ENCODE results near the gene ANXA1. TPM values are rescaled to one million over a fixed set of nuclear protein-coding genes. Genes with fewer than 3 reads are reported as not detected.
A peak's percentile ranks its signal among the peaks of the same experiment; 100 is the strongest.

ANXA1 gene
- total and polyA plus RNA-seq, 2 experiments from 2014 or later = 1,002 to 1,010 TPM

DNA sequence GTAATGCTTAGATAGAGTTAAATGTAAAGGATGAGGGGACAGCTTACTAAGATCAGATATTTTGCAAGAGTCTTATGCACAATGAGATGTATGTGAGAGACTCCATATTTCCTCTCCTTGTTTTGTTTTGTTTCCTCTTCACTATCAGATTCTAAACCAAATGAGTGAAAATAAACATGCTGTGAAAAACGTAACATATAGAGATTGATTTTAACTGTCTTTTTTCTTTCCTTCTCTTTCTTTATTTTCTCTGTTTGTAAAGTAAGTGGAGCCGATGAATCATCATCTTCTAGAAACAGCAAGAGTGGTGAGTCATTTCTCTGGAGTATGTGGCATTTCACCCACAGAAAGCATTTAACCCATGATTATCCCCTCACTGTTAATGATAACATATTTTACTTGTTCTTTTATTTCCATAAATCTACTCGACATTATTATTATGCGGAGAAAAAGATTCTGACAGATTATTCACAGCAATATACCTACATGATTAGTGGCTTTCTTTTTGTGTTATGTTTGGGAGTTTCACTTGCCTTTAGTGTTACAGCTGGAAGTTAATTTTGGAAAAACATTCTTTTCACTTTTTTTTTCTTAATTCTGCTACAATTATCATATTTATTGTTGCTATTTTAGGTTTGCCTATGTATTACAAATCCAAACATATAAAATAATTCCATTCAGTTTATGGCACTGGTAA lies 2.1 kb upstream of the ANXA1 start:
- peaks cover 47% of the 10 kb centered on the region for H3K79me2 ChIP-seq (ENCODE audit: insufficient read depth)
- peaks cover 70% of the 10 kb centered on the region for H3F3A ChIP-seq (ENCODE audit: insufficient read depth)
- H3K4me2 ChIP-seq (ENCODE audit: unreplicated experiment) = peak overlapping the region; percentile 89
- H3K27ac ChIP-seq = peak overlapping the region; percentile 99
- H4K20me1 ChIP-seq (ENCODE audit: insufficient read depth) = peaks cover 5% of the 10 kb centered on the region; the same call in 1 of the 2 replicates
- H3K36me3 ChIP-seq (ENCODE audit: low read depth) = peaks cover 3% of the 10 kb centered on the region; the same call in 1 of the 2 replicates
- TF ChIP-seq EZH2phosphoT487 (IDR thresholded peaks at IDR 0.05; ENCODE audit: insufficient read depth, low read depth) = no peak
- no peak for TF ChIP-seq EZH2 (IDR thresholded peaks at IDR 0.05; ENCODE audit: insufficient read depth, poor library complexity, severe bottlenecking)
- H3K27me3 ChIP-seq (replicated peaks; ENCODE audit: insufficient read depth) = no peaks in the 10 kb centered on the region
- H3K4me1 ChIP-seq (ENCODE audit: insufficient read depth) = peaks cover 41% of the 10 kb centered on the region
- no peaks in the 10 kb centered on the region for H3K9me2 ChIP-seq (ENCODE audit: insufficient read depth)
- in situ Hi-C loops (cut with MboI) = no loop called here
- peak; percentile 98 for DNase-seq
- peak overlapping the region; percentile 23; the same call in 1 of the 2 replicates for H2AFZ ChIP-seq
- peak overlapping the region; percentile 100 for H3K4me3 ChIP-seq
- no peaks in the 10 kb centered on the region for H3K9me3 ChIP-seq (ENCODE audit: low read depth)
- peak overlapping the region; percentile 99 for H3K9ac ChIP-seq
- WGBS, 2 experiments (ENCODE audit: low coverage in 1 of 2, low lambda C conversion rate in 2 of 2, missing lambda C conversion rate in 2 of 2) = 0 to 1% methylated on average over 4 of the region's 4 CpGs

DNA sequence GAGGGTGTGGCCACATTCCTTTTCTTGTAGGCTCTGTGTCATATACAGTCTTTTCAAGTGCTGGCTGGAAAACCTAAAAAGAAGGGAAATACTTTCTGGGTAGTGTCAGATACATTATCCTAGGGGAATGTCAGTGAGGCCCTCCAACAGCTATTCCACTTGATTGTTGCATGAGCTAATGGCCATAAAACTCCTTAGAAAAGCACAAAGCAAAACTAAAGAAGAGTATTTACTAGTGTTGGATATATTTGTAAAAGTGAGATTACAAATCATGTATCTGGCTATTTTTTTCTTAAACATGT lies 829 bp downstream of the ANXA1 start:
- H3K9me2 ChIP-seq (ENCODE audit: insufficient read depth) = no peaks in the 10 kb centered on the region
- TF ChIP-seq EZH2 (IDR thresholded peaks at IDR 0.05; ENCODE audit: insufficient read depth, poor library complexity, severe bottlenecking) (no peak), EZH2phosphoT487 (IDR thresholded peaks at IDR 0.05; ENCODE audit: insufficient read depth, low read depth) (no peak)
- peak; percentile 87 for DNase-seq
- in situ Hi-C loops (cut with MboI) = no loop called here
- peak overlapping the region; percentile 89 for H3K4me2 ChIP-seq (ENCODE audit: unreplicated experiment)
- H3K4me3 ChIP-seq = peak overlapping the region; percentile 100
- peaks cover 26% of the 10 kb centered on the region for H4K20me1 ChIP-seq (ENCODE audit: insufficient read depth)
- no peaks in the 10 kb centered on the region for H3K27me3 ChIP-seq (replicated peaks; ENCODE audit: insufficient read depth)
- peaks cover 67% of the 10 kb centered on the region for H3K4me1 ChIP-seq (ENCODE audit: insufficient read depth)
- no peak overlapping the region for H2AFZ ChIP-seq
- peaks cover 77% of the 10 kb centered on the region for H3K79me2 ChIP-seq (ENCODE audit: insufficient read depth)
- H3K27ac ChIP-seq = peak overlapping the region; percentile 99
- peak overlapping the region; percentile 99 for H3K9ac ChIP-seq
- H3K36me3 ChIP-seq (ENCODE audit: low read depth) = peaks cover 20% of the 10 kb centered on the region
- H3K9me3 ChIP-seq (ENCODE audit: low read depth) = no peaks in the 10 kb centered on the region
- H3F3A ChIP-seq (ENCODE audit: insufficient read depth) = peaks cover 77% of the 10 kb centered on the region

DNA sequence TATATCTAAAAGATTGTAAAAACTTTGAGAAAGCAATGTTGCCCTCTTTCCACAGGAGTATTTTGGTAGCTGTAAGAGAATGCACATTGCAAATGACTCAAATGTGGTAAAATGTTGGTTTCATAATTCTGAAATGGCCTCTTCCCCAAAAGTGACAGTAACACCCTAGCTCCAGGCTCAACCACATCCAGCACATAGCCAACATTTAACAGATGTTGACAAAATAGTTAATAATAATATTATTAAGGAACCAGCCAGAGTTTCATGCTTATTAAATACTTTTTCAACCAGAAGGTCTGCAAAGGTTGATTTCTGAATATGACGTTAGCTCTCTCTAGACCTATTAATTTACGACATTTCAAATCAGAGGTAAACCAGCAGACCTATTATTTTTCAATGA lies 1.3 kb downstream of the ANXA1 start:
- Histone ChIP-seq H3K9me3 (ENCODE audit: low read depth) (no peaks in the 10 kb centered on the region), H3K4me2 (ENCODE audit: unreplicated experiment) (peak overlapping the region; percentile 89), H3K27ac (peak overlapping the region; percentile 99), H3K4me1 (ENCODE audit: insufficient read depth) (peaks cover 70% of the 10 kb centered on the region), H3K9me2 (ENCODE audit: insufficient read depth) (no peaks in the 10 kb centered on the region), H4K20me1 (ENCODE audit: insufficient read depth) (peaks cover 30% of the 10 kb centered on the region), H3K79me2 (ENCODE audit: insufficient read depth) (peaks cover 81% of the 10 kb centered on the region), H3K36me3 (ENCODE audit: low read depth) (peaks cover 25% of the 10 kb centered on the region), H3K9ac (peak overlapping the region; percentile 99), H3K27me3 (replicated peaks; ENCODE audit: insufficient read depth) (no peaks in the 10 kb centered on the region), H2AFZ (no peak overlapping the region), H3F3A (ENCODE audit: insufficient read depth) (peaks cover 78% of the 10 kb centered on the region), H3K4me3 (peak overlapping the region; percentile 100)
- 0% methylated on average over 2 of the region's 2 CpGs for WGBS, 2 experiments (ENCODE audit: low coverage in 1 of 2, low lambda C conversion rate in 2 of 2, missing lambda C conversion rate in 2 of 2)
- TF ChIP-seq EZH2 (IDR thresholded peaks at IDR 0.05; ENCODE audit: insufficient read depth, poor library complexity, severe bottlenecking) (no peak), EZH2phosphoT487 (IDR thresholded peaks at IDR 0.05; ENCODE audit: insufficient read depth, low read depth) (no peak)
- in situ Hi-C loops (cut with MboI) = no loop called here
- peak; percentile 72 for DNase-seq

DNA sequence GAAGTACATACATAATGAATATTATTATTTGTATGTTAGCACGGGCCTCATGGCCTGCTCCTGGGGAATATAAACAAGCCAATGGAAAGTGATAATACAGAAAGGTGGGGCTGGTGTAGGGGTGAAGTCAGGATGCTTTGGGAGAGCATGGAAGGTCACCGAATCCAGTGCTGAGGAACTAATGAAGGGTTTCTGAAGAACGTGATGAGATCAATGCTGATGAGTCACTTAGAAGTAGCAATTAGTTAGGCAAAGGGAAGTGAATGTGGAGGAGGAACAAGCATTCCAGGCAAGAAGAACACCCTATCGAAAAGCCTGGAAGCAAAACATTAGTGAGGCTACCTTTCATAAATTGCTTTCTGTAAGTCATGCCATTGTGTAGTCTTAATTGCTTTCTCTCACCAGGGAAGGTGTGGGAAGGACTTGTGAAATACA lies 2.1 kb downstream of the ANXA1 start:
- peak overlapping the region; percentile 99 for H3K27ac ChIP-seq
- H3K9me3 ChIP-seq (ENCODE audit: low read depth) = no peaks in the 10 kb centered on the region
- H3K27me3 ChIP-seq (replicated peaks; ENCODE audit: insufficient read depth) = no peaks in the 10 kb centered on the region
- peak; percentile 79 for DNase-seq
- peaks cover 68% of the 10 kb centered on the region for H3K4me1 ChIP-seq (ENCODE audit: insufficient read depth)
- H3K4me3 ChIP-seq = peak overlapping the region; percentile 100
- H3K79me2 ChIP-seq (ENCODE audit: insufficient read depth) = peaks cover 90% of the 10 kb centered on the region
- H3K36me3 ChIP-seq (ENCODE audit: low read depth) = peaks cover 33% of the 10 kb centered on the region
- no peaks in the 10 kb centered on the region for H3K9me2 ChIP-seq (ENCODE audit: insufficient read depth)
- H3K4me2 ChIP-seq (ENCODE audit: unreplicated experiment) = peak overlapping the region; percentile 89
- peak overlapping the region; percentile 99 for H3K9ac ChIP-seq
- no peak overlapping the region for H2AFZ ChIP-seq
- WGBS, 2 experiments (ENCODE audit: low coverage in 1 of 2, low lambda C conversion rate in 2 of 2, missing lambda C conversion rate in 2 of 2) = 0 to 4% methylated on average over 4 of the region's 4 CpGs
- in situ Hi-C loops (cut with MboI) = no loop called here
- no peak for TF ChIP-seq EZH2 (IDR thresholded peaks at IDR 0.05; ENCODE audit: insufficient read depth, poor library complexity, severe bottlenecking)
- TF ChIP-seq EZH2phosphoT487 (IDR thresholded peaks at IDR 0.05; ENCODE audit: insufficient read depth, low read depth) = no peak
- H4K20me1 ChIP-seq (ENCODE audit: insufficient read depth) = peaks cover 39% of the 10 kb centered on the region
- peaks cover 78% of the 10 kb centered on the region for H3F3A ChIP-seq (ENCODE audit: insufficient read depth)
